ENCODE results near the gene RHOG. TPM values are rescaled to one million over a fixed set of nuclear protein-coding genes. Genes with fewer than 3 reads are reported as not detected.

RHOG gene
- total and polyA plus RNA-seq, 9 of the 15 experiments (the other 6 are each of a cell fraction or from before 2014, with no cell fraction given), result 22.6 to 162 (median 80.3) TPM

DNA sequence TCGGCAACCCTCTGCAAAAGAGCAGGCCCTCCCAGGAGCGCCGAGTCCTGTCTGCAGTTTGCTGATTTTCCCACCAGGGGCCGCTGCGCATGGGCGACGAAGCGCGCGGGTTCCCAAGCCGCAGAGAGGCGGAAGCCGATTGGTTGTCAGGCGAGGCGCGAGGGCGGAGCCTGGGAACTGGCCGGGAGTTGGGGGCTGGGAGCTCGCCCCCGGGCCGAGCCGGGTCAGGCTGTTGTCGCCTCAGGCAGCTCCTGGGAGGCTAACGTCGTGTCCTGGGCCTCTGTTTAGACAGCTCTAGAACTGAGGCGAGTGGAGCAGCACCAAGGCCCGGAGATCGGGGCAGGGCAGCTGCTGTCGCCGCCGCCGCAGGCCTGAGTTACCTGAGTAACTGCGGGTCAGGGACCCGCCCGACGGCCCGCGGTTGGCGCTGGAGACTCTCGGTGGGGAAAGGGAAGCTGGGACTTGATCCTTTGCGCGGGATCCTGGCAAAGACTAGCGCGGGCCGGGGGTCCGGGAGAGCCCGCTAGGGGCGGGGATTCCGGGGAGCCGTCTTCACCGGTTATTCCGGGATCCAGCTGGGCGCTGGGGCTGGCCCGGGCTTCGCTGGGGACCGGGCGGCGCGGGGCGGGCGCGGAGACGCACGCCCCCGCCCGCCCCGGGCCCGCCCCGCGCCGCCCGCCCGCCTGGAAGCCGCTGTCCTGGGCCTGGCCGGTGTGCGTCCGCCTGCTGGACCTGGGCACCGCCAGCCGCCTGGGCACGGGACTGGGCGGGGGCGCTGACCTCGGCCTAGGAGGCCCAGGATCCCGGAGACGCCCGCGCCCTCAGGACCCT, 14.4 kb upstream of the RHOG start, which contains the start of gene STIM1 (continued):
- TF ChIP-seq, protein P1, sequence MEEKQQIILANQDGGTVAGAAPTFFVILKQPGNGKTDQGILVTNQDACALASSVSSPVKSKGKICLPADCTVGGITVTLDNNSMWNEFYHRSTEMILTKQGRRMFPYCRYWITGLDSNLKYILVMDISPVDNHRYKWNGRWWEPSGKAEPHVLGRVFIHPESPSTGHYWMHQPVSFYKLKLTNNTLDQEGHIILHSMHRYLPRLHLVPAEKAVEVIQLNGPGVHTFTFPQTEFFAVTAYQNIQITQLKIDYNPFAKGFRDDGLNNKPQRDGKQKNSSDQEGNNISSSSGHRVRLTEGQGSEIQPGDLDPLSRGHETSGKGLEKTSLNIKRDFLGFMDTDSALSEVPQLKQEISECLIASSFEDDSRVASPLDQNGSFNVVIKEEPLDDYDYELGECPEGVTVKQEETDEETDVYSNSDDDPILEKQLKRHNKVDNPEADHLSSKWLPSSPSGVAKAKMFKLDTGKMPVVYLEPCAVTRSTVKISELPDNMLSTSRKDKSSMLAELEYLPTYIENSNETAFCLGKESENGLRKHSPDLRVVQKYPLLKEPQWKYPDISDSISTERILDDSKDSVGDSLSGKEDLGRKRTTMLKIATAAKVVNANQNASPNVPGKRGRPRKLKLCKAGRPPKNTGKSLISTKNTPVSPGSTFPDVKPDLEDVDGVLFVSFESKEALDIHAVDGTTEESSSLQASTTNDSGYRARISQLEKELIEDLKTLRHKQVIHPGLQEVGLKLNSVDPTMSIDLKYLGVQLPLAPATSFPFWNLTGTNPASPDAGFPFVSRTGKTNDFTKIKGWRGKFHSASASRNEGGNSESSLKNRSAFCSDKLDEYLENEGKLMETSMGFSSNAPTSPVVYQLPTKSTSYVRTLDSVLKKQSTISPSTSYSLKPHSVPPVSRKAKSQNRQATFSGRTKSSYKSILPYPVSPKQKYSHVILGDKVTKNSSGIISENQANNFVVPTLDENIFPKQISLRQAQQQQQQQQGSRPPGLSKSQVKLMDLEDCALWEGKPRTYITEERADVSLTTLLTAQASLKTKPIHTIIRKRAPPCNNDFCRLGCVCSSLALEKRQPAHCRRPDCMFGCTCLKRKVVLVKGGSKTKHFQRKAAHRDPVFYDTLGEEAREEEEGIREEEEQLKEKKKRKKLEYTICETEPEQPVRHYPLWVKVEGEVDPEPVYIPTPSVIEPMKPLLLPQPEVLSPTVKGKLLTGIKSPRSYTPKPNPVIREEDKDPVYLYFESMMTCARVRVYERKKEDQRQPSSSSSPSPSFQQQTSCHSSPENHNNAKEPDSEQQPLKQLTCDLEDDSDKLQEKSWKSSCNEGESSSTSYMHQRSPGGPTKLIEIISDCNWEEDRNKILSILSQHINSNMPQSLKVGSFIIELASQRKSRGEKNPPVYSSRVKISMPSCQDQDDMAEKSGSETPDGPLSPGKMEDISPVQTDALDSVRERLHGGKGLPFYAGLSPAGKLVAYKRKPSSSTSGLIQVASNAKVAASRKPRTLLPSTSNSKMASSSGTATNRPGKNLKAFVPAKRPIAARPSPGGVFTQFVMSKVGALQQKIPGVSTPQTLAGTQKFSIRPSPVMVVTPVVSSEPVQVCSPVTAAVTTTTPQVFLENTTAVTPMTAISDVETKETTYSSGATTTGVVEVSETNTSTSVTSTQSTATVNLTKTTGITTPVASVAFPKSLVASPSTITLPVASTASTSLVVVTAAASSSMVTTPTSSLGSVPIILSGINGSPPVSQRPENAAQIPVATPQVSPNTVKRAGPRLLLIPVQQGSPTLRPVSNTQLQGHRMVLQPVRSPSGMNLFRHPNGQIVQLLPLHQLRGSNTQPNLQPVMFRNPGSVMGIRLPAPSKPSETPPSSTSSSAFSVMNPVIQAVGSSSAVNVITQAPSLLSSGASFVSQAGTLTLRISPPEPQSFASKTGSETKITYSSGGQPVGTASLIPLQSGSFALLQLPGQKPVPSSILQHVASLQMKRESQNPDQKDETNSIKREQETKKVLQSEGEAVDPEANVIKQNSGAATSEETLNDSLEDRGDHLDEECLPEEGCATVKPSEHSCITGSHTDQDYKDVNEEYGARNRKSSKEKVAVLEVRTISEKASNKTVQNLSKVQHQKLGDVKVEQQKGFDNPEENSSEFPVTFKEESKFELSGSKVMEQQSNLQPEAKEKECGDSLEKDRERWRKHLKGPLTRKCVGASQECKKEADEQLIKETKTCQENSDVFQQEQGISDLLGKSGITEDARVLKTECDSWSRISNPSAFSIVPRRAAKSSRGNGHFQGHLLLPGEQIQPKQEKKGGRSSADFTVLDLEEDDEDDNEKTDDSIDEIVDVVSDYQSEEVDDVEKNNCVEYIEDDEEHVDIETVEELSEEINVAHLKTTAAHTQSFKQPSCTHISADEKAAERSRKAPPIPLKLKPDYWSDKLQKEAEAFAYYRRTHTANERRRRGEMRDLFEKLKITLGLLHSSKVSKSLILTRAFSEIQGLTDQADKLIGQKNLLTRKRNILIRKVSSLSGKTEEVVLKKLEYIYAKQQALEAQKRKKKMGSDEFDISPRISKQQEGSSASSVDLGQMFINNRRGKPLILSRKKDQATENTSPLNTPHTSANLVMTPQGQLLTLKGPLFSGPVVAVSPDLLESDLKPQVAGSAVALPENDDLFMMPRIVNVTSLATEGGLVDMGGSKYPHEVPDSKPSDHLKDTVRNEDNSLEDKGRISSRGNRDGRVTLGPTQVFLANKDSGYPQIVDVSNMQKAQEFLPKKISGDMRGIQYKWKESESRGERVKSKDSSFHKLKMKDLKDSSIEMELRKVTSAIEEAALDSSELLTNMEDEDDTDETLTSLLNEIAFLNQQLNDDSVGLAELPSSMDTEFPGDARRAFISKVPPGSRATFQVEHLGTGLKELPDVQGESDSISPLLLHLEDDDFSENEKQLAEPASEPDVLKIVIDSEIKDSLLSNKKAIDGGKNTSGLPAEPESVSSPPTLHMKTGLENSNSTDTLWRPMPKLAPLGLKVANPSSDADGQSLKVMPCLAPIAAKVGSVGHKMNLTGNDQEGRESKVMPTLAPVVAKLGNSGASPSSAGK (IDR thresholded peaks at IDR 0.05), result no peak; the same call in 1 of the 2 replicates
- peak; percentile 63 for TF ChIP-seq MYC (IDR thresholded peaks at IDR 0.05; ENCODE audit: low read depth, low read length)
- peak; percentile 8; the same call in 1 of the 2 replicates for TF ChIP-seq MYC (CRISPR knock-in tag; IDR thresholded peaks at IDR 0.05; ENCODE audit: borderline replicate concordance, low read depth)
- peak; percentile 89 for TF ChIP-seq SMC3 (conservative IDR thresholded peaks at IDR 0.05; ENCODE audit: insufficient read depth, low read depth, low read length)
- TF ChIP-seq, protein P2, sequence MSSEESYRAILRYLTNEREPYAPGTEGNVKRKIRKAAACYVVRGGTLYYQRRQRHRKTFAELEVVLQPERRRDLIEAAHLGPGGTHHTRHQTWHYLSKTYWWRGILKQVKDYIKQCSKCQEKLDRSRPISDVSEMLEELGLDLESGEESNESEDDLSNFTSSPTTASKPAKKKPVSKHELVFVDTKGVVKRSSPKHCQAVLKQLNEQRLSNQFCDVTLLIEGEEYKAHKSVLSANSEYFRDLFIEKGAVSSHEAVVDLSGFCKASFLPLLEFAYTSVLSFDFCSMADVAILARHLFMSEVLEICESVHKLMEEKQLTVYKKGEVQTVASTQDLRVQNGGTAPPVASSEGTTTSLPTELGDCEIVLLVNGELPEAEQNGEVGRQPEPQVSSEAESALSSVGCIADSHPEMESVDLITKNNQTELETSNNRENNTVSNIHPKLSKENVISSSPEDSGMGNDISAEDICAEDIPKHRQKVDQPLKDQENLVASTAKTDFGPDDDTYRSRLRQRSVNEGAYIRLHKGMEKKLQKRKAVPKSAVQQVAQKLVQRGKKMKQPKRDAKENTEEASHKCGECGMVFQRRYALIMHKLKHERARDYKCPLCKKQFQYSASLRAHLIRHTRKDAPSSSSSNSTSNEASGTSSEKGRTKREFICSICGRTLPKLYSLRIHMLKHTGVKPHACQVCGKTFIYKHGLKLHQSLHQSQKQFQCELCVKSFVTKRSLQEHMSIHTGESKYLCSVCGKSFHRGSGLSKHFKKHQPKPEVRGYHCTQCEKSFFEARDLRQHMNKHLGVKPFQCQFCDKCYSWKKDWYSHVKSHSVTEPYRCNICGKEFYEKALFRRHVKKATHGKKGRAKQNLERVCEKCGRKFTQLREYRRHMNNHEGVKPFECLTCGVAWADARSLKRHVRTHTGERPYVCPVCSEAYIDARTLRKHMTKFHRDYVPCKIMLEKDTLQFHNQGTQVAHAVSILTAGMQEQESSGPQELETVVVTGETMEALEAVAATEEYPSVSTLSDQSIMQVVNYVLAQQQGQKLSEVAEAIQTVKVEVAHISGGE (CRISPR knock-in tag; IDR thresholded peaks at IDR 0.05), result peak in 1 of 3 experiments; percentile 38; a peak in 1 of 6 replicates
- TF ChIP-seq TSC22D4 (tag; IDR thresholded peaks at IDR 0.05), result no peak
- TF ChIP-seq MXI1 (IDR thresholded peaks at IDR 0.05; ENCODE audit: low read depth, low read length), result no peak
- peak; percentile 91 to 94 for TF ChIP-seq RAD21 (CRISPR knock-in tag; conservative IDR thresholded peaks at IDR 0.05 in 1 of 2, IDR thresholded peaks at IDR 0.05 in 1 of 2)
- no peak for TF ChIP-seq ELF2 (CRISPR knock-in tag; IDR thresholded peaks at IDR 0.05)
- peak; percentile 29; the same call in 1 of the 2 replicates for TF ChIP-seq NFIC (IDR thresholded peaks at IDR 0.05)
- TF ChIP-seq FIP1L1 (IDR thresholded peaks at IDR 0.05; ENCODE audit: low read depth, low read length, poor library complexity, severe bottlenecking), result no peak

All from K562 (cell line).